GM10847 (cell line): Measurements from ENCODE around the gene CD164.

Experiments
- POLR2A ChIP-seq: IDR thresholded peaks from 2 replicates; pipeline ENCODE4 v1.6.1; 2011; ENCODE audit not compliant: insufficient read length; ENCODE audit errors: extremely low read depth

The CD164 gene

DNA sequence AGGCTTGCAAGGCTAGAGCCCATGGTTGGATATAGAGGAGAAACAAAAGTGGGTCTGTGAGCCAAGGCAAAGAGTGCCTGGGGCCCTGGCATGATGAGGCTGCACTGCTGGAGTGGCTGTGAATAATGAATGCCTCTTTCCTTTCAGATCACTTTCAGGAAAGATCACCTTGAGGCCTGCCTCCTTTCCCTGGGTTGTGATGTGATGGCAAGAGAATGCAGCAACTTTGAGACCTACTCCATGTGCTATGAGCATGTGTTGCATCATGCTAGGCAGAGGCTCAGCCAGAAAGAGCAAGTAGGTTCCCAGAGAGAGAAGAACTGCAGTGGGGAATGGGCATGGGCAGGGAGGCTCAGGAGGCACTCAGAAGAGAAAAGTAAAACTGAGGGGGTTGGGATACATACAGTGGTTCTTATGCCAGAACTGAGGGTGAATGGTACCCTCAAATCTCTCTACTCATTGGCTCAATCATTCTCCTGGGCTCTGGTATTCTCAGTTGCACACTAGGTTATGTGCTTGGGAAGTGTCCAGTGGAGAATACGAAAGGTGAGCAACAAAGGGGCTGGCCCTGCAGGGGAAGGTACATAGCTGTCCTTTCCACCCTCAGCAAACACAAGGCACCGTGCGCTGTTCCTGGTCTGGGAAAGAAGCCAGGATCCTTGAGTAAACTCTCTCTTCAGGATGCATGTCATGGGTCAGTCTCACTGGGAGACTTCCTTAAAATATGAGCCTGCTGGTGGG lies 45.9 kb downstream of the CD164 start:
- no peak for TF ChIP-seq POLR2A

DNA sequence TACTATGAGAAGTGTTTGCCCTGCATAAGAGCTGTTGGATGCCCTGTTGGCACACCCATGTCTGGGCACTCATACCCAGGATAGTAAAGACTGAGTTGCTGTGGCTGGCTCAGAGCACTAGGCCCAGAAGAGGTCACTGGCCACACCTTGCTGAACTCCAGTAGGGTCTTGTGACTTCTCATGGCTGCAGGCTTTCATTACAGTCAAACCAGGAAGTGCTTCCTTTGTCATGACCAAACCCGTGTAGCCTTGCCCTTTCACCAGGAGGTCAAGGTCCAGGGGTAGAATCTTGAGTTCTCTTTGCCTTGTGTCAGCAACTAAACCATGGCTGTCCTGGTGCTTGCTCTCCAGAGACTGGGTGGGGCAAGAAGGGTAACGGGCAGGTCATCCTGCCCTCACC lies 49.5 kb downstream of the CD164 start:
- TF ChIP-seq POLR2A, result no peak

DNA sequence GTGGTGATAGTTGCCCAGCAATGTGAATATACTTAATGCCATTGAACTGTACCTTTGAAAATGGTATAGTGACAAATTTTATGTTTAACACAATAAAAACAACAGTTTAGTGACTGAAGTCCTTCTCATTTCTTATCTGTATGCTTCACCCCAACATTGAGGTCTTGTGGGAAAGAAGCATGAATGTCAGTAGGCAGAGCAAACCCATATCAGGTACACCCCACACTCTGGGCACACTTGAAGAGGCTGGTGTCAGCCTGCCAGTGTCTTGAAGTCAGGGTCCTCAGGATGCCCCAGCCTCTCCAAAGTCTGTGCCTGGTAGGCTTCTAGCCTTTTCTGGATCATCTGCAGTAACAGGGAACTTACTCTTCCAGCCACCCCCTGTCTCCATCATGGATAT lies 51.2 kb downstream of the CD164 start:
- no peak for TF ChIP-seq POLR2A

DNA sequence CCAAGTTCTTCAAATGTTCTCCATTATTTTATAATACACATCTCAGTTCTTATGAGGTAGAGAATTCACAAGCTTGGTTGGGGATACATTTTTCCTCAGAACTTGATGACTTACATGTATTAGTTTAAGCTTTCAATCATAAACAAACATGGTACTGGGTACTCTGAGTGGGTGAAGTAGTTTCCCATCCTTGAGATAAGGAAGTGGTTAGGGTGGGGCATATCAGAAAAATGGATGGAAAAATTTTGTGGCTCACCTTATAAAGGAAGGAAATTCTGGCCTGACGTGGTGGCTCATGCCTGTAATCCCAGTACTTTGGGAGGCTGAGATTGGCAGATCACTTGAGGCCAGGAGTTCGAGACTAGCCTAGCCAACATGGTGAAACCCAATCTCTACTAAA lies 52.0 kb downstream of the CD164 start:
- no peak for TF ChIP-seq POLR2A

DNA sequence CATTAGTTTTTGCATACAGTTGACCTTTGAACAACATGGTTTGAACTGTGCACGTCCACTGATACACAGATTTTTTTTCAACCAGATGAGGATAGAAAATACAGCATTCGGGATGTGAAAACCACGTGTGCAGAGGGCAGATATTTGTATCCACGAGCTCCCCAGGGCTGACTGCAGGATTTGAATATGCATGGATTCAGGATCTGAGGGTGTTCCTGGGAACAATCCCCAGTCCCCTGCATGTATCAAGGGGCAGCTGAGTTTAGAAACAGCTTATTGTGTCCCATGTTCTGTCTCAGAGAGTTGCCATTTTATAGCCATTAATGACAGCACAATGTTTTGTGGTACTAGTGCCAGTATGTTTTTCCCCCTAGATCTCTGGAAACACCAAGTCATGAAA lies 53.6 kb downstream of the CD164 start:
- no peak for TF ChIP-seq POLR2A

DNA sequence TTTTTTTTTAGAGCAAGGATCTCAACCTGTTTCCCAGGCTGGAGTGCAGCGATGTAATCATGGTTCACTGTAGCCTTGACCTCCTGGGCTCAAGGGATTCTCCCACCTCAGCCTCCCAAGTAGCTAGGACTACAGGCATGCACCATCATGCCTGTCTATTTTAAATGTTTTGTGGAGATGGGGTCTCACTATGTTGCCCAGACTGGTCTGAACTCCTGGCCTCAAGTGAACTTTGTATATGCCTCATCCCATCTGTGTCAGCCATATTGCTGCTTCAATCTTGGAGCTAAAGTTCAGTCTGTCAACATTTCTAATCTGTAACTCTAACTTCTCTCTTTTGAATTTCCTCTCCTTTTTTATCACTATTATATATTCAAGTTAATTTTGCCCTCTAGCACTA lies 54.3 kb downstream of the CD164 start:
- no peak for TF ChIP-seq POLR2A

DNA sequence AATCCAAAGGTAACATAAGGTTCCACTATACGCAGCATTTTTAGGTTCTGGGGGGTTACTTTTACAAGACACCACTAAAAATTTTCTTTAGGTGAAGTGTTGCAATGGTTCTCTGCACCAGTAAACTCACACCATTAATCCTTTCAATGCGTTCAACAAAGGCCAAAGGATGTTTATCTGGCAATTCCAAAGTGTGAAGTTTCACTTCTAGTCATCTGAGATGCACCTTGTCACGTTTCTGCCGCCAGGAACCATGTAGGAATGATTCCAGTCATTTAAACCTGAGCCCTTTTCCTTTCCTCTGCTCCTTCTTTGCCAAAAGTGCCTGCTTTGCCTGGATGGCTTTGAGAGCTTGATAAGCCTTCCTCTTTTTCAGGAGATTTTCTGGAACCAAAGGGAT lies 54.8 kb downstream of the CD164 start:
- no peak for TF ChIP-seq POLR2A

DNA sequence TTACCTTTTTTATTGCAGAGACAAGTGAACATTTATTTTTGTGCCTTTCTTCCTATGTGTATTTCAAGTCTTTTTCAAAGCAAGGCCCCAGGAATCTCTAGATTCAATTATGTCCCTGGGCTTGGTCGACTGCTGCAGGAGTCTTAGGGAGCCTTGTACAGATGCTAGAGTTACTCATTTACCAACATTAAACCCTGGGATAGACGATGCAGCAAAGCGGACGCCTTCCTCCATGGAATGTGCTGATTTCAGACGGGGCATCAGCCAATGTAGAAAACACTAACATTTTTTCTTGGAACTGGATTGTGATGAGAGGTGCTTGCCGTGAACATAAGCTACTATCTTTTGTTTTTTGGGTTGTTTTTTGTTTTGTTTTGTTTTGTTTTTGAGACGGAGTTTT lies 55.9 kb downstream of the CD164 start:
- TF ChIP-seq POLR2A, result no peak

DNA sequence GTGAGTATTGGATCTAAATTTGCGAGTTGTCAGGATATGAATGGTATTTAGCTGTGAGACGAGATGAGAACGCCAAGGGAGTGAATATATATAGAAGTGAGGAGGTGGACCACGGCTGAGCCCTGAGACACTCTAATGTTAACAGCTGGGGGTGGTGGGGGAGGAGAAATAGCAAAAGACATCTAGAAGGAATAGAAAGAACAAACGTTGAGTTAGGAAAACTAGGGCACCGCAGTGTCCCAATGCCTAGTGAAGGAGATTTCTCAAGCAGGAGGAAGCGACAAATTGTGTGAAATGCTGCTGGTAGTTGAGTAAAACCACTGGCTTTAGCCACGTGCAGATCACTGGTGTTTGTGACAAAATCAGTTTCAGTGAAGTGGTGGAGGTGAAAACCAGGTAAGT lies 56.9 kb downstream of the CD164 start:
- no peak for TF ChIP-seq POLR2A

DNA sequence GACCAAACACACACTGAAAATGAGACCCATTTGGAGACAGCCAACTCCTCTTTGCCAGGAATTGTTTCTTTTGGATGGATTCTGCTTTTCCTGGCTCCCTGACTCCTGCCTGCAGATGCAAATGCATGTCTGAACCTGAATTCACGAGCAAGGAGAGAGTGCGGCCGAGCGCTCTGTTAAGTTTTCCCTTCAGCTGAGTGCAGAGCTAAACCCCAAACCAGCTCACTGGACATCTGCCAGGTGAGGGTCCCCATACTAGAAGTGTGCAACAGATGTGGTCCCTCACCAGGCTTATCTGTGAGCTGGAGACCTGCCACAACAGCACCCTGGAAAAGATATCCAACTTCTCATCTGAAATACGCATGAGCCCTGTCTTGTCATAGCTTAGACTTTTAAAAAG lies 59.0 kb downstream of the CD164 start:
- no peak for TF ChIP-seq POLR2A

DNA sequence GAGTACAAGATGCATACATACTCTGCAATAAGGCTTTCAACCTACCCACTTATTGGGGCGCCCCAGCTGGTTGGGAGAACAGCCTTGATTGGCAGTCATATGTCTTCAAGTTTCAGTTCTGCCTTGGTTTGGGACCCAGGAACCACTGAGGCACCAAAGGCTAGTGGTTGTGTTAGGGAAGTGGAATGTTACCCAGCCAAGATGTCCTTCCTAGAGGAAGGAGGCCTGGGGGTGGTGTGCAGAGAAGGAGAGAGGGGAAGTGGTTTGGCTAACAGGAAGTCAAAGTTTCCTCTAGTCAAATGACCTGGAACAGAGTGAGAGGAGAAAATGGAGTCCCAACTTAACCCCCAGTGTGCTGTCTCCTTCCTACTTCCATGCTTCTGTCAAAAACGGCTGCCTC lies 59.4 kb downstream of the CD164 start:
- no peak for TF ChIP-seq POLR2A

DNA sequence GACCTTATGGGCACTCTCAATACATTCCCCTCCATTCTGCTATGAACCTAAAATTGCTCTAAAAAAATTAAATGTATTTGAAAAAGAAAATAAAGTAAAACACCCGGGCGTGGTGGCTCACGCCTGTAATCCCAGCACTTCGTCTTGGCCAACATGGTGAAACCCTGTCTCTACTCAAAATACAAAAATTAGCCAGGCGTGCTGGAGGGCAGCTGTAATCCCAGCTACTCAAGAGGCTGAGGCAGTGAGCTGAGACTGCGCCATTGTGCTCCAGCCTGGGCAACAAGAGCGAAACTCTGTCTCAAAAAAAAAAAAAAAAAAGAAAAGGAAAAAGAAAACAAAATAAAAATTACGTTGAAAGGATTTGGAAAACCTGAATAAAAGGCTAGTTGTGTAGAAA lies 60.5 kb downstream of the CD164 start:
- TF ChIP-seq POLR2A, result no peak

DNA sequence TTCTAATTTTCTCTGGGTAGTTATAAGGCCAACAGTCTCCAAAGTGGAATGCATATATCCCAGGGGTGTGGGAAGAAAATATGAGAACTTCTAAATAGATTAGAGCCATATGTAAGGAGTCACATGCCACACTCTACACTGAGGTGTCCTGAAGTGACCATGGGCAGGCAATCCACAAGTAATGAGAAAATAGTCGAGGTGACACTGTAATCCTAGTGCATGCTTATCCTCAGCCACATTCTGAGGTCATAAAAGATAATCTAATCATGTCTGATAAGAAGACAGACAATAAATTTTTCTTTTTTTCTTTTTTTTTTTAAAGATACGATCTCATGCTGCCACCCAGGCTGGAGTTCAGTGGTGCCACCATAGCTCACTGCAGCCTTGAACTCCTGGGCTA lies 62.2 kb downstream of the CD164 start:
- TF ChIP-seq POLR2A, result no peak

DNA sequence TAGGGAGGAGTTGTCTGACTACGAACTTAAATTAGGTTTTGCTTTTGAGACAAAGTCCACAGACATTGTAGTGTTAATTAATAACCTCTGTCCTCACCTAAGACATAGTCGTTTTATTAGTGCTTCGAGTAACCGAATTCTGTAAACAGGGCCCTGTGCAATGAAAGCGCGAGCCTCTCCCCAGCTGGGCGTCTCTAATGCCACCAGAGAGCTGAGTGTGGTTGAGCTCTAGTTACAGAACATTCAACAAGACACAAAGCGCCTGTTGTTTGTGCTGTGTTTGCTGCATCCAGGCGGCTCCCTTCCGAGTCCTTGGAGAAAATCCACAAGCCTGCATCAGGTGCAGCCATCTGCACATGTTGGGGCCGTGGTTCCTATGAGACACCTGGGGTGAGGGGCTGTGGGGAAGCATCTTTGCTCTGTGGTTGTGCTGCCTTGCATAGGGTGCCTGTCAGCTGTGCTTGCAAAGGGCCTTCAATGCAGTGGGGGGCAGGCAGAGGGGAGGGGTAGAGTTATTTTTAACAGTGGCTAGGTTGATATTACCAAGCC lies 63.9 kb downstream of the CD164 start:
- no peak for TF ChIP-seq POLR2A

DNA sequence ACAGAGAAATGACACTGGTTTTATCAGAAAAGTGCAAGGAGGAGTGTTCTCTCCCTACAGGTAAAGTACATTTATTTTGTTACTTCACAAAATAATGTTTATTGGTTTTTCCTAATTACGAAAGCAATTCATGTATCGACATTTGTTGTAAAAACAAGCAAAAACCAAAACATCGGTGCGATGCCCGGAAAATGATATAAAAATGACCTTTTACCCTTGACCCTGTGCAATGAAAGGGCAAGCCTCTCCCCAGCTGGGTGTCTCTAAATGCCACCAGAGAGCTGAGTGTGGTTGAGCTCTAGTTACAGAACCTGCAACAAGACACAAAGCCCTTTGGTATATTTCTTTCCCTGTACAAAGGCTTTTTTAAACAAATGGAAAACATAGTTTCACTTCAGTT lies 65.4 kb downstream of the CD164 start:
- TF ChIP-seq POLR2A, result no peak
